MG63 (cell line): ENCODE data around the gene COX7B2. TPM values are rescaled to one million over a fixed set of nuclear protein-coding genes. Genes with fewer than 3 reads are reported as not detected.

Experiments used
- DNase-seq: peaks from one replicate; pipeline ENCODE4 v3.0.0-alpha.2; 2020
- H3K27me3 ChIP-seq: fragments of 250-450 bp; sonication (Bioruptor Pico); 2 replicates; pipeline ENCODE4 v1.5.1; 2020; ENCODE audit warnings: mild to moderate bottlenecking, moderate library complexity
- H3K36me3 ChIP-seq: fragments of 250-450 bp; sonication (Bioruptor Pico); 2 replicates; pipeline ENCODE4 v1.5.1; 2020; ENCODE audit warnings: mild to moderate bottlenecking, moderate library complexity
- H3K4me3 ChIP-seq: fragments of 250-450 bp; sonication (Bioruptor Pico); 2 replicates; pipeline ENCODE4 v1.5.1; 2020; ENCODE audit warnings: mild to moderate bottlenecking, moderate library complexity
- H3K9me3 ChIP-seq: fragments of 250-450 bp; sonication (Bioruptor Pico); 2 replicates; pipeline ENCODE4 v1.5.1; 2020; ENCODE audit warnings: mild to moderate bottlenecking, moderate library complexity
- total RNA-seq: library from RNA; depleted of rRNA; stranded (reverse); fragments of >200 nt; shearing (Covaris generic); gene quantifications from 2 replicates; pipeline ENCODE4 v1.2.3, GENCODE V29; 2014; ENCODE audit warnings: low replicate concordance

COX7B2 gene
- total RNA-seq, 1 experiment from 2014 or later: not detected

DNA sequence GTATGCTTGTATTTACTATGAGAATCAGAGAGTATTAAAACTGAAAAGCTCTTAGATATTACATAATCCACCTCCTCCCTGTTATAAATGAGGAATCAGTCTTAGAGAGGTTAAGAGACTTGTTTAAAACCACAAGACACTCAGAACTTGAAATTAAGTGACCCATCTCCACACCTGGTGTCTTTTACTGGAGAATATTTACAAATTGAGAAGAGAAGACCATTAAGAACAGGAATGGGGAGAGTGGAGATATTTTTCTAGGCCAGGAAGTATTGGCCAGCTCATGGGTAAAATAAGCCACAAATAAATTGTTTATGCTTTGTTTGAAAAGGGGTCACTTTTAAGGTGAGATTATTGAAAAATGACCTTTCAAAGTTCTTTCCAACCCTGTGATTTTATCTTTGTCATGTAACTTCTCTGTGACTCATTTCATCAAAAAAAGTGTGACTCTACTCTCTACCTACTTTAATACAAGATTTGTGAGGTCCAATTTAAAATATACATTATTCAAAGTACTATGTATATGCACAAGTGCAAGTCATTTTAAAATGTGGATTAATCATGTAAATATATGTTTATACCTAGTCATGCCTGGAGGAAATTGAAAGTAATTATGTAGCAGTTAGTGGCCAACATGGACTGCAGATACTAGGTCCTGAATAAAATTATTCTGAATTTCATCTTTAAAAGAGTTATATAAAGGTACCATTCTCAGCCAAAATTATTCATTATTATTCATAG is 15.9 kb upstream of the COX7B2 start:
- Histone ChIP-seq H3K4me3 (no peak overlapping the region), H3K27me3 (no peaks in the 10 kb centered on the region), H3K36me3 (no peaks in the 10 kb centered on the region), H3K9me3 (no peaks in the 10 kb centered on the region)
- no peak for DNase-seq

- H3K27me3 ChIP-seq: no peaks in the 10 kb centered on the region
- H3K9me3 ChIP-seq: no peaks in the 10 kb centered on the region
- no peak for DNase-seq
- H3K4me3 ChIP-seq: no peak overlapping the region
- H3K36me3 ChIP-seq: no peaks in the 10 kb centered on the region
Observed at GRCh38 chr4:46922205-46922604, 13.2 kb upstream of the COX7B2 start.

- Histone ChIP-seq H3K36me3 (no peaks in the 10 kb centered on the region), H3K27me3 (no peaks in the 10 kb centered on the region), H3K9me3 (no peaks in the 10 kb centered on the region), H3K4me3 (no peak overlapping the region)
- DNase-seq: no peak
Observed at GRCh38 chr4:46908148-46908547, 897 bp downstream of the COX7B2 start.

- no peak overlapping the region for H3K4me3 ChIP-seq
- H3K36me3 ChIP-seq: no peaks in the 10 kb centered on the region
- H3K27me3 ChIP-seq: no peaks in the 10 kb centered on the region
- H3K9me3 ChIP-seq: no peaks in the 10 kb centered on the region
- no peak for DNase-seq
Observed at GRCh38 chr4:46900082-46900481, 9.0 kb downstream of the COX7B2 start.

DNA sequence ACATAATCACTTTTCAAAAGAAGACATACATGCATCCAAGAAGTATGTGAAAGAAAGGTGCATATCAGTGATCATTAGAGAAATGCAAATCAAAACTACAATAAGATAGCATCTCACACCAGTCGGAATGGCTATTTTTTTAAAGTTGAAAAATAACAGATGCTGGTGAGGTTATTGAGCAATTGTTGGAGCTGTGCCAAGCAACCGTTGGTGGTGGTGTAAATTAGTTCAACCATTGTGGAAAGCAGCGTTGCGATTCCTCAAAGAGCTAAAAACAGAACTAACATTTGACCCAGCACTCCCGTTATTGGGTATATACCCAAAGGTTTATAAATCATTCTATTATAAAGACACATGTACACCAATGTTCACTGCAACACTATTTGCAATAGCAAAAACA is 14.2 kb downstream of the COX7B2 start:
- Histone ChIP-seq H3K4me3 (no peak overlapping the region), H3K36me3 (no peaks in the 10 kb centered on the region), H3K9me3 (no peaks in the 10 kb centered on the region), H3K27me3 (no peaks in the 10 kb centered on the region)
- DNase-seq: no peak

GRCh38 chr4:46890056-46890455 is 19.0 kb downstream of the COX7B2 start:
- Histone ChIP-seq H3K4me3 (no peak overlapping the region), H3K27me3 (no peaks in the 10 kb centered on the region), H3K36me3 (no peaks in the 10 kb centered on the region), H3K9me3 (no peaks in the 10 kb centered on the region)
- no peak for DNase-seq

GRCh38 chr4:46889410-46889809 is 19.6 kb downstream of the COX7B2 start:
- DNase-seq: no peak
- H3K36me3 ChIP-seq: no peaks in the 10 kb centered on the region

GRCh38 chr4:46886711-46887110 is 22.3 kb downstream of the COX7B2 start:
- Histone ChIP-seq H3K4me3 (no peak overlapping the region), H3K9me3 (no peaks in the 10 kb centered on the region), H3K27me3 (no peaks in the 10 kb centered on the region), H3K36me3 (no peaks in the 10 kb centered on the region)
- no peak for DNase-seq

More at GRCh38 chr4:46889410-46889809, 19.6 kb downstream of the COX7B2 start:
- Histone ChIP-seq H3K9me3 (no peaks in the 10 kb centered on the region), H3K4me3 (no peak overlapping the region), H3K27me3 (no peaks in the 10 kb centered on the region)

DNA sequence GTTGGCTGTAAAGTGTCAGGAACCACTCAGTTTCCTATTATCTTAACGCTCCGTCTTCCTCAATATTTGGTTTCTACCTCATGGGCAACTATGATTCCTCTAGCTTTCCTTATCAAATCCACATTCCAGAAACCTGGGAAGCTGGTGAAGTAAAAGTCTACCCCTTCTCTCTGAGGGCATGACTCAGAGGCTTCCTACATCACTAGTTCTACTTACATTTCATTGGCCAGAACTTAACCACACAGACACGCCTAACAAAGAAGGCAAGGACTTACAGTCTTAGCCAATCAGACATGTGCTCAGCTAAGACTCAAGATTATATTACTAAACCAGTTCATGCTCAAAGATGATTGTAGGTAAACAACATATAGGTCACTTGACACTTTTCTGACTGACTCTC is 30.4 kb downstream of the COX7B2 start:
- Histone ChIP-seq H3K27me3 (no peaks in the 10 kb centered on the region), H3K36me3 (no peaks in the 10 kb centered on the region), H3K9me3 (no peaks in the 10 kb centered on the region), H3K4me3 (no peak overlapping the region)
- no peak for DNase-seq

GRCh38 chr4:46874811-46875210 is 34.2 kb downstream of the COX7B2 start:
- no peak for DNase-seq
- H3K36me3 ChIP-seq: no peaks in the 10 kb centered on the region
- H3K27me3 ChIP-seq: no peaks in the 10 kb centered on the region
- no peak overlapping the region for H3K4me3 ChIP-seq
- H3K9me3 ChIP-seq: no peaks in the 10 kb centered on the region; the same call in 1 of the 2 replicates

- no peaks in the 10 kb centered on the region for H3K36me3 ChIP-seq
- no peak overlapping the region for H3K4me3 ChIP-seq
- no peaks in the 10 kb centered on the region for H3K27me3 ChIP-seq
- no peak for DNase-seq
- H3K9me3 ChIP-seq: no peaks in the 10 kb centered on the region; the same call in 1 of the 2 replicates
Observed at GRCh38 chr4:46870411-46870810, 38.6 kb downstream of the COX7B2 start.

- H3K9me3 ChIP-seq: no peaks in the 10 kb centered on the region
- H3K27me3 ChIP-seq: no peaks in the 10 kb centered on the region
- H3K36me3 ChIP-seq: no peaks in the 10 kb centered on the region
- H3K4me3 ChIP-seq: no peak overlapping the region
- DNase-seq: no peak
Observed at GRCh38 chr4:46856333-46856732, 52.7 kb downstream of the COX7B2 start.

DNA sequence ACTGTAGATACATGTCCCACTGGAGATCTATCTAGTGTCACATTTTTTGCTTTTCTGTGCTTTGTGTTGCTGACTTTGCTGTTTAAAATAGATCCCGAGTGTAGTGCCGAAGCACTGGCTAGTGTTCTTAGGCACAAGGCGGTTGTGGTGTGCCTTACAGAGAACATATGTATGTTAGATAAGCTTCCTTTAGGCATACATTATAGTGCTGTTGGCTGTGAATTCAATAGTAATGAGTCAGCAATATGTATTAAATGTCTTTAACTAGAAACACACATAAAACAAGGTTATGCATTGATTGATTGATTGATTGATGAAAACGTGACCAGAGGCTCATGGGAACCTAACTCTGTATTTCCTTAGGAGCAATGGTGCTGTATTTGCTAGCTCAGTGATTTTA is 56.2 kb downstream of the COX7B2 start:
- H3K36me3 ChIP-seq: no peaks in the 10 kb centered on the region
- H3K4me3 ChIP-seq: no peak overlapping the region
- DNase-seq: no peak
- no peaks in the 10 kb centered on the region for H3K27me3 ChIP-seq
- no peaks in the 10 kb centered on the region for H3K9me3 ChIP-seq

- no peak for DNase-seq
- Histone ChIP-seq H3K4me3 (no peak overlapping the region), H3K36me3 (no peaks in the 10 kb centered on the region), H3K27me3 (no peaks in the 10 kb centered on the region), H3K9me3 (no peaks in the 10 kb centered on the region)
Observed at GRCh38 chr4:46850026-46850425, 59.0 kb downstream of the COX7B2 start.

DNA sequence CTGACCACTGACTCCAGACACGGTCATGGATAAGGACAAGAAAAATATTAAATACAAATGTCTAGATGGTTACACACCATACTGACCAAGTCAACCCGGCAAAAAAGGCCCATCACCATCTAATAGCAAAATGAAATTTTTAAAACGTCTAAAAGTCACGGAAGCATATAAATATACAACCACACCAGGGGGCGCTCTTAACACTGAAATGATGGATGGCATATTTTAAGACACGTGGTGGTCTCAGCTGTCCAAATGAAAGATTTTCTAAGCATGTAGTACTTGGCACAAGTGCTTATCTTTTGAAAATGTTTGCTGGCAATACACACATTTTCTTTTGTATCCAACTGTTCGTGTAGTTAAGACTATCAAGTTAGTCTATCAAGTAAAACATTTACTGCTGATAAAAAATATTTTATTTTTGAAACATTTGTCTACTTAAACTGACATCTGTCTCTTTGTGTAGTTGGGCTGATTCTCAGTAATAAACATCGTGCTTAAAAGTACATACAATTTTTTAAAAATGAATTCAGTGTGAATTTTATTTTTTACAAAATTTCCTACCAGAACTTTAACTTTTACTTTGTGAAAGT is 64.6 kb downstream of the COX7B2 start:
- Histone ChIP-seq H3K27me3 (no peaks in the 10 kb centered on the region), H3K9me3 (no peaks in the 10 kb centered on the region), H3K36me3 (no peaks in the 10 kb centered on the region), H3K4me3 (no peak overlapping the region)
- peak; percentile 6 for DNase-seq

GRCh38 chr4:46839128-46839527 is 69.9 kb downstream of the COX7B2 start:
- no peaks in the 10 kb centered on the region for H3K9me3 ChIP-seq
- no peaks in the 10 kb centered on the region for H3K36me3 ChIP-seq
- H3K27me3 ChIP-seq: no peaks in the 10 kb centered on the region
- no peak overlapping the region for H3K4me3 ChIP-seq
- no peak for DNase-seq

DNA sequence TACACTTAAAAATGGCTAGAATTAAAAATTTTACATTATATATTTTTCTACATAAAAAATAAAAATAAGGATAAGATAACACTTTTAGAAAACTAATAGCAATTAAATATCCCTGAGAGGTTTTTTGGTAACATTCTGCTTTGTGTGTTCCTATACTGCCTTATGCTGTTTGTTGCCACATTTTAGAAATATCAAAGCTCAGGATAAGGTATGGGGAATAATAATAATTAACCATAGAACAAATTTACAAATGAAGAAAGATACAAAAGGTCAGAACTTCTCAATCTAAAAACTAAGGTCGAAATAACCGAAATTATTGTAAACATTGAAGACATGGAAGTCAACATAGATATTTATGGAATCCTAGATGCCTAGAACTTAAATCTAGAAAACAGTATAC is 71.4 kb downstream of the COX7B2 start:
- no peak for DNase-seq
- Histone ChIP-seq H3K4me3 (no peak overlapping the region), H3K9me3 (no peaks in the 10 kb centered on the region), H3K36me3 (no peaks in the 10 kb centered on the region), H3K27me3 (no peaks in the 10 kb centered on the region)

GRCh38 chr4:46836584-46836983 is 72.5 kb downstream of the COX7B2 start:
- Histone ChIP-seq H3K4me3 (no peak overlapping the region), H3K9me3 (no peaks in the 10 kb centered on the region), H3K27me3 (no peaks in the 10 kb centered on the region), H3K36me3 (no peaks in the 10 kb centered on the region)
- DNase-seq: no peak
